ENCODE measurements around the gene PPP4R3A.
"Not testable (repeated sequence)": the region's sequence is repeated elsewhere in the genome, so short reads cannot be mapped to it uniquely, and the experiment has no call there.

Gene PPP4R3A

DNA sequence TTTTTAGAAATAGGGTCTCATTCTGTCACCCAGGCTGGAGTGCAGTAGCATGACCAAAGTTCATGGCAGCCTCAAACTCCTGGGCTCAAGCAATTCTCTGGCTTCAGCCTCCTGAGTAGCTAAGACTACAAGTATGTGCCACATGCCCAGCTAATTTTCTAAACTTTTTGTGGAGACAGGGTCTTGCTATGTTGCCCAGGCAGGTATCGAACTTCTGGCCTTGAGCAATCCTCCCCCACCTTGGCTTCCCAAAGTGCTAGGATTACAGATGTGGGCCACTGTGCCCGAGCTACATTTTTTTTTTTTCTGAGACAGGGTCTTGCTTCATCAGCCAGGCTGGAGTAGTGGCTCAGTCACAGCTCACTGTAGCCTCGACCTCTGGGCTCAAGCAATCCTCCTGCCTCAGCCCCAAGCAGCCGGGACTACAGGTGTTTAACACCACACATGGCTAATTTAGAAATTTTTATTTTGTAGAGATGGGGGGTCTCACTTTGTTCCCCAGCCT, 7.1 kb downstream of the PPP4R3A start:
- no peak for DNase-seq (ENCODE audit: extremely low read depth, low read depth)
- TF ChIP-seq, protein P1, sequence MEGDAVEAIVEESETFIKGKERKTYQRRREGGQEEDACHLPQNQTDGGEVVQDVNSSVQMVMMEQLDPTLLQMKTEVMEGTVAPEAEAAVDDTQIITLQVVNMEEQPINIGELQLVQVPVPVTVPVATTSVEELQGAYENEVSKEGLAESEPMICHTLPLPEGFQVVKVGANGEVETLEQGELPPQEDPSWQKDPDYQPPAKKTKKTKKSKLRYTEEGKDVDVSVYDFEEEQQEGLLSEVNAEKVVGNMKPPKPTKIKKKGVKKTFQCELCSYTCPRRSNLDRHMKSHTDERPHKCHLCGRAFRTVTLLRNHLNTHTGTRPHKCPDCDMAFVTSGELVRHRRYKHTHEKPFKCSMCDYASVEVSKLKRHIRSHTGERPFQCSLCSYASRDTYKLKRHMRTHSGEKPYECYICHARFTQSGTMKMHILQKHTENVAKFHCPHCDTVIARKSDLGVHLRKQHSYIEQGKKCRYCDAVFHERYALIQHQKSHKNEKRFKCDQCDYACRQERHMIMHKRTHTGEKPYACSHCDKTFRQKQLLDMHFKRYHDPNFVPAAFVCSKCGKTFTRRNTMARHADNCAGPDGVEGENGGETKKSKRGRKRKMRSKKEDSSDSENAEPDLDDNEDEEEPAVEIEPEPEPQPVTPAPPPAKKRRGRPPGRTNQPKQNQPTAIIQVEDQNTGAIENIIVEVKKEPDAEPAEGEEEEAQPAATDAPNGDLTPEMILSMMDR (IDR thresholded peaks at IDR 0.05; ENCODE audit: low read depth, low read length): no peak

DNA sequence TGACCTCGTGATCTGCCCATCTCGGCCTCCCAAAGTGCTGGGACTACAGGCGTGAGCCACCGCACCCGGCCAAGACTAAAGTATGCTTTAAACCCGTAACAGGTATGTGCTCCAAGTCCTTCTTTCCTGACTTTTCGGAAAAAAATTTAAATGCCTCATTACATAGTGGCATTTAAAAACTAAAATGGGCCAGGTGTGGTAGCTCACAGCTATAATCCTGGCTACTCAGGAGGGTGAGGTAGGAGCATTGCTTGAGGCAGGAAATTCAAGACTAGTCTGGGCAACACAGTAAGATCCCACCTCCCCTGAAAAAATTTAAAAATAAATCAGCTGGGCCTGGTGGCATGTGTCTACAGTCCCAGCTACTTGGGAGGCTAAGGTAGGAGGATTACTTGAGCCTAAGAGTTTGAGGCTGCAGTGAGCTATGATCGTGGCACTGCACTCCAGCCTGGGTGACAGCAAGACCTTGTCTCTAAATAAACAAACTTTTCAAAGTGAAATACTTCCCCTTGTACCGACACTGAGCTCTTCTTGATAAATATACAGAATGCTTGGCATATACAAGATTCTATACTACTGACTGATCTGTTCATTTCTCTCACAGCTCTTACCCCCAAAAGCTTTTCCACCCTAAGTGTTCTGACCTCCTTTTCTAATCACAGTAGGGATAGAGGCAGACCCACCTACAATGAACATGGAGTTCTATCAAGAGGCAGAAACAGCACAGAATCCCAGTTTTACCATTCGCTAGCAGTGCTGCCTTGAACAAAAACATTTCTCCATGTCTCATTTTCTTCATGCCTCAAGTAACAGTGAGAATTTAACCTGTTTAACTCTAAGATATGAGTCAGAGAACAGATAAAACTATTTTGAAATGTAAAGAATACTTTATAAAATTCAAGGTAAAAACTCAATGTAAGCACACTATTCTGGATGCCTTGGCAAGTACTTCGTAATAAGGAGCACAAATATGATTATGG, 7.9 kb downstream of the PPP4R3A start:
- DNase-seq (ENCODE audit: extremely low read depth, low read depth): no peak
- TF ChIP-seq, protein P1 (IDR thresholded peaks at IDR 0.05; ENCODE audit: low read depth, low read length): no peak

DNA sequence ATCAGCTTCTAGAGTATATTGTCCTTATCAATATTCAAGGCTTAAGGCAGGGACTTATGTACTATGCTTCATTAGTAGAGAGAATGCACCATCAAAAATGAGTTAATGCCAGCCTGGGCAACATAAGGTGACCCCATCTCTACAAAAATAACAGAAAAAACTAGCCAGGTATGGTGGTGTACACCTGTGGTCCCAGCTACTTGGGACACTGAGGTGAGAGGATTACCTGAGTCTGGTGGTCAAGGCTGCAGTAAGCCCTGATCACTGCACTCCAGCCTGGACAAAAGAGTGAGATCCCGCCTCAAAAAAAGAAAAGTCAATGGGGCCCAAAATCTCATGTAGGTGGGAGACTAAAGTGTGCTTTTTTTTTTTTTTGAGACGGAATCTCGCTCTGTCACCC, 8.8 kb downstream of the PPP4R3A start:
- DNase-seq (ENCODE audit: extremely low read depth, low read depth): no peak
- TF ChIP-seq, protein P1 (IDR thresholded peaks at IDR 0.05; ENCODE audit: low read depth, low read length): no peak

DNA sequence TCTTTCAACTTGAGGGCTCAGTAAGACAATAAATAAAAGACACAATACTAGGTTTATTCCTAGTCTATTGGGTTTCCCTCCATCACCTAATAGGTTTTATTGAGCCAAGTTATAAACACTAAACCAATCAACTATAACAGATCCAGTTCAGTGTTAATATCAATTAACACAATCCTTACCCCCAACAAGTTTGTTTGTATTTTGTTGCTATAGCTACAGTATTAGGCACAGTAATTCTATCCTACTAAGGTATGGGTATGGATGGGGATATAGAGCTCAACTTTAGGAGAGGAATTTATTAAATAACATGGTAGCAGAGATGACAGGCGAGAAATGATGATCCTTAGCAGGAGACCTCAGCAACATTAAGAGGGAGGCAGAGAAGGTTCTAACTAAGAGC, 13.3 kb downstream of the PPP4R3A start:
- TF ChIP-seq, protein P1 (IDR thresholded peaks at IDR 0.05; ENCODE audit: low read depth, low read length): no peak
- no peak for DNase-seq (ENCODE audit: extremely low read depth, low read depth)

DNA sequence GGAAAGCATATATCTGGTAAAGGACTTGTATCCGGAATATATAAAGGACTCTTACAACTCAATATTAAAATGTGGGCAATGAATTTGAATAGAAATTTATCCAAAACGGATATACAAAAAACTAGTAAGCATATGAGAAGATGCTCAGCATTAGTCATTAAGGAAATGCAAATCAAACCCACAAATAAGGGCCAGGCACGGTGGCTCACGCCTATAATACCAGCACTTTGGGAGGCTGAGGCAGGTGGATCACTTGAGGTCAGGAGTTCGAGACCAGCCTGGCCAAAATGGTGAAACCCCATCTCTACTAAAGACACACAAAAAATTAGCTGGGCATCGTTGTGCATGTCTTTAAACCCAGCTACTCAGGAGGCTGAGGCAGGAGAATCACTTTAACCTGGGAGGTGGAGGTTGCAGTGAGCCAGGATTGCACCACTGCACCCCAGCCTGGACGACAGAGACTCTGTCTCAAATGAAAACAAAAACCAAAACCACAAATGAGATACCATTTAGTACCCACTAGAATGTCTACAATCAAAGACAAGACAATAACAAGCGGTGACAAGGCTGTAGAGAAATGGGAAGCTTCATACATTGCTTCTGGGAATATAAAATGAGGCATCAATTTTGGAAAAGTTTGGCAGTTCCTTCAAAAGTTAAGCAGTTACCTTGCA, 15.6 kb downstream of the PPP4R3A start:
- not testable (repeated sequence) for DNase-seq (ENCODE audit: extremely low read depth, low read depth)

DNA sequence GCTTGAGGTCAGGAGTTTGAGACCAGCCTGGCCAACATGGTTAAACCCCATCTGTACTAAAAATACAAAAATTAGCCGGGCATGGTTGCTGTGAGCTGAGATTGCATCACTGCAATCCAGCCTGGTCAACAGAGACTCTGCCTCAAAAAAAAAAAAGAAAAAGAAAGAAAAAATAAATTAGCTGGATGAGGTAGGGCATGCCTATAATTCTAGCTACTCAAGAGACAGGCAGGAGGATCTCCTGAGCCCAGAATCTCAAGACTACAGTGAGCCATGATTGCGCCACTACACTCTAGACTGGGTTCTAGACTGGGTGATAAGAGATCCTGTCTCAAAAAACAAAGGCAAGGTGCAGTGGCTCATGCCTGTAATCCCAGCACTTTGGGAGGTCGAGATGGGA, 16.9 kb downstream of the PPP4R3A start:
- DNase-seq (ENCODE audit: extremely low read depth, low read depth): no peak
- TF ChIP-seq, protein P1 (IDR thresholded peaks at IDR 0.05; ENCODE audit: low read depth, low read length): no peak

DNA sequence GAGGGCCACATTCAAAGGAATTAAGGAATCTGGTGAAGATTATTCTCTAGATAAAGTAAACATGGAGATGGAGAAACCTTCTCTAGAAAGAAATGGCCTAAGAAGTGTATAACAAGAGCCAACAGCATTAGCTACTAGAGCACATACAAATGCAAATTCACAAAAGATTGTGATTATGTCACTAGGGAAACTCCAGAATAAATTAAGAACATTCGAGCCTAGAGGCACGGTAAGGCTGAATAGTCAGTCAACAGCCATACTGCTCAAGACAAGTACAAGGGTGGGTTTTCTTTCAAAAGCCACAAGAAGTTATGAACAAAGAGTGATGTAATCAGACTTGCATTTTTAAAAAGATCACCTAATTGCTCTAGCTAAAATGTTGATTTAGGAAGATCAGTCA, 25.4 kb downstream of the PPP4R3A start:
- TF ChIP-seq, protein P1 (IDR thresholded peaks at IDR 0.05; ENCODE audit: low read depth, low read length): no peak
- no peak for DNase-seq (ENCODE audit: extremely low read depth, low read depth)
